OCI-LY1 (cell line): ENCODE measurements around the gene OLFM4.

Experiments used
- H2AFZ ChIP-seq: fragments of 200-600 bp; sonication (generic), shearing (Covaris generic); 2 replicates; pipeline ENCODE4 v1.6.0; 2014; ENCODE audit warnings: antibody characterized with exemption, mild to moderate bottlenecking, low read length
- H3F3A ChIP-seq: fragments of 200-600 bp; sonication (generic), shearing (Covaris generic); 2 replicates; pipeline ENCODE4 v1.6.0; 2014; ENCODE audit warnings: mild to moderate bottlenecking, antibody characterized with exemption, low read length, moderate library complexity; ENCODE audit not compliant: insufficient read depth
- H3K27ac ChIP-seq: fragments of 200-600 bp; sonication (generic); 2 replicates; pipeline ENCODE4 v1.5.1; 2014; ENCODE audit warnings: low read length, mixed run types, mild to moderate bottlenecking, low read depth; ENCODE audit not compliant: poor library complexity, severe bottlenecking
- H3K27me3 ChIP-seq: fragments of 200-600 bp; sonication (generic); 2 replicates; pipeline ENCODE4 v1.6.0; 2014; ENCODE audit warnings: antibody characterized with exemption, mild to moderate bottlenecking, low read length, moderate library complexity; ENCODE audit not compliant: insufficient read depth
- H3K36me3 ChIP-seq: fragments of 200-600 bp; sonication (generic); 2 replicates; pipeline ENCODE4 v1.6.1; 2014; ENCODE audit warnings: mild to moderate bottlenecking, antibody characterized with exemption, low read length, moderate library complexity, mixed read lengths; ENCODE audit not compliant: insufficient read depth
- H3K4me1 ChIP-seq: fragments of 200-600 bp; sonication (generic); 2 replicates; pipeline ENCODE4 v1.5.1; 2014; ENCODE audit warnings: mild to moderate bottlenecking, low read length, moderate library complexity; ENCODE audit not compliant: insufficient read depth, severe bottlenecking
- H3K4me2 ChIP-seq: fragments of 200-600 bp; sonication (generic), shearing (Covaris generic); 2 replicates; pipeline ENCODE4 v1.6.1; 2014; ENCODE audit warnings: low read length
- H3K4me3 ChIP-seq: fragments of 200-600 bp; sonication (generic); 2 replicates; pipeline ENCODE4 v1.5.1; 2014; ENCODE audit warnings: low read length, low read depth, mild to moderate bottlenecking, mixed read lengths; ENCODE audit not compliant: poor library complexity, severe bottlenecking
- H3K79me2 ChIP-seq: fragments of 200-600 bp; shearing (Covaris generic); 2 replicates; pipeline ENCODE4 v1.6.1; 2016; ENCODE audit warnings: mixed run types, low read length, mixed read lengths; ENCODE audit not compliant: insufficient read depth
- H3K9ac ChIP-seq: fragments of 200-600 bp; sonication (generic), shearing (Covaris generic); 2 replicates; pipeline ENCODE4 v1.6.1; 2014; ENCODE audit warnings: mild to moderate bottlenecking, low read length, mixed read lengths
- H3K9me2 ChIP-seq: fragments of 200-600 bp; sonication (generic), shearing (Covaris generic); 2 replicates; pipeline ENCODE4 v1.6.1; 2014; ENCODE audit warnings: low read depth, mild to moderate bottlenecking, low read length, mixed read lengths
- H3K9me3 ChIP-seq: fragments of 200-600 bp; shearing (Covaris generic); 2 replicates; pipeline ENCODE4 v1.6.1; 2014; ENCODE audit warnings: low read length, mixed read lengths
- H4K20me1 ChIP-seq: fragments of 200-600 bp; sonication (generic), shearing (Covaris generic); 2 replicates; pipeline ENCODE4 v1.6.0; 2016; ENCODE audit warnings: mild to moderate bottlenecking, low read length; ENCODE audit not compliant: insufficient read depth
- CTCF ChIP-seq: fragments of 200-600 bp; sonication (generic), shearing (Covaris generic); IDR thresholded peaks from 2 replicates; pipeline ENCODE4 v1.5.1; 2017; ENCODE audit warnings: mild to moderate bottlenecking, antibody characterized with exemption, low read length, moderate library complexity, mixed read lengths
- EZH2 ChIP-seq: fragments of 200-600 bp; sonication (generic), shearing (Covaris generic); IDR thresholded peaks from 2 replicates; pipeline ENCODE4 v1.8.0; 2017; ENCODE audit warnings: borderline replicate concordance, mixed run types, mild to moderate bottlenecking, antibody characterized with exemption, low read length, moderate library complexity, mixed read lengths

The OLFM4 gene

GRCh38 chr13:53066411-53066810, 37.8 kb downstream of the OLFM4 start:
- no peak overlapping the region for H3K4me3 ChIP-seq
- no peaks in the 10 kb centered on the region for H3K4me1 ChIP-seq
- no peak overlapping the region for H3K27ac ChIP-seq
- TF ChIP-seq CTCF (no peak), EZH2 (no peak)
- no peaks in the 10 kb centered on the region for H4K20me1 ChIP-seq
- H3K9me3 ChIP-seq: no peaks in the 10 kb centered on the region
- H3K9ac ChIP-seq: no peak overlapping the region
- H3K36me3 ChIP-seq: no peaks in the 10 kb centered on the region
- H3K9me2 ChIP-seq: no peaks in the 10 kb centered on the region
- H3F3A ChIP-seq: no peaks in the 10 kb centered on the region
- no peaks in the 10 kb centered on the region for H3K79me2 ChIP-seq
- no peaks in the 10 kb centered on the region for H3K27me3 ChIP-seq
- H3K4me2 ChIP-seq: no peak overlapping the region
- H2AFZ ChIP-seq: no peak overlapping the region

DNA sequence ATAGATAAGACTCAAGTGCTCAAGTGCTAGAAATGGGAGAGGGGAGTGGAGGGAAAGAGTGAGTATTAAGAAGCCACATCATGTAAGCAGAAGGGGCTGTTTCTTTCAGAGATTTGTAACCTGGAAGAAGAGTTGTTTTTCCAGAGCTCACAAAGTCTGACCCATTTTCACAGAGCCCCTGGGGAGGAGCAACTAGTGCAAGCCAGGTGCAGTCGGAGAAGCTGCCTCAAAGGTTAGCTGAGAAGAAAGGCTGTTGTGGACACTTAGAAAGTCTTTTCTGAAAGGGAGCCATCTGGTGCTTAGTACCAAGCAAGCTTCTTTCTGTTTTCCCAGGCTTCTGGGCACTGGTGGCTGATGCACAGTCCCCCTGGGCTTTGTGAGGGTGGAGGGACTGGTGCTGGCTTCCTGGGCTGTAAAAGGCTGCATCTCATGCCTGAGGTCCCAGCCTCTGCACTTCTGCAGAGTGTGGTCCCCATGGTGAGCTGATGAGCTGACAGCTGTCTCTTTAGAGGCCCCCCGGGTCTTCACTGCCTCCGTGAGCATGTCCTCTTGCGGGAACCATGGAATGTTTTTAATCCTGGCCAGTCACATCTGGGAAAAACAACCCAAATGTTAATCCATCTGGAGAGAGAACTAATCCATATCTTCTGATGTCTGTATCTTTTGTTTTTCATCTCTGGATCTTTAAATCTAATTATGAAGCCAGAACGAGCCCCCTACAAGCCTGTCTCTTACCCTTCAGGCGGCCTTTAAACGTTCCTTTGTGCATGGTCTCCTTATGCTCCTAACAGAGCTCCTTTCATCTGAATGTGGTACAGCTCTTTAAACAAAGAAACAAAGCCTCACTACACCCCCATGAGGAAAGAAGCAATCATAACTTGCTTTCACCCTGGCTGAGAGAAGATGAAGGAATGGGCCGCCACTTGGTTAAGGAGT, 40.2 kb downstream of the OLFM4 start:
- Histone ChIP-seq H3K9me3 (no peaks in the 10 kb centered on the region), H3K36me3 (no peaks in the 10 kb centered on the region), H3K4me3 (no peak overlapping the region), H3K4me2 (no peak overlapping the region), H3K4me1 (no peaks in the 10 kb centered on the region), H3K27ac (no peak overlapping the region), H3F3A (no peaks in the 10 kb centered on the region), H4K20me1 (no peaks in the 10 kb centered on the region), H3K9ac (no peak overlapping the region), H3K79me2 (no peaks in the 10 kb centered on the region), H3K27me3 (no peaks in the 10 kb centered on the region), H2AFZ (no peak overlapping the region), H3K9me2 (no peaks in the 10 kb centered on the region)
- no peak for TF ChIP-seq EZH2
- no peak for TF ChIP-seq CTCF

- H3K9me3 ChIP-seq: no peaks in the 10 kb centered on the region
- H2AFZ ChIP-seq: no peak overlapping the region
- H3K27me3 ChIP-seq: no peaks in the 10 kb centered on the region
- H3F3A ChIP-seq: no peaks in the 10 kb centered on the region
- no peak overlapping the region for H3K4me3 ChIP-seq
- H4K20me1 ChIP-seq: no peaks in the 10 kb centered on the region
- TF ChIP-seq EZH2 (no peak), CTCF (no peak)
- H3K36me3 ChIP-seq: no peaks in the 10 kb centered on the region
- H3K27ac ChIP-seq: no peak overlapping the region
- no peaks in the 10 kb centered on the region for H3K79me2 ChIP-seq
- no peaks in the 10 kb centered on the region for H3K4me1 ChIP-seq
- H3K9ac ChIP-seq: no peak overlapping the region
- H3K4me2 ChIP-seq: no peak overlapping the region
- no peaks in the 10 kb centered on the region for H3K9me2 ChIP-seq
Observed at GRCh38 chr13:53069800-53070199, 41.2 kb downstream of the OLFM4 start.
